CD4-positive, CD25-positive, alpha-beta regulatory T cell (primary cell): ENCODE measurements around the gene C12orf56. TPM values are rescaled to one million over a fixed set of nuclear protein-coding genes. Genes with fewer than 3 reads are reported as not detected.
"Not testable (repeated sequence)": the region's sequence is repeated elsewhere in the genome, so short reads cannot be mapped to it uniquely, and the experiment has no call there.

ENCODE experiments used
- ATAC-seq, 2 donors: fragments of 150-1000 bp; cut with Tn5 transposase; one replicate each; pipeline ENCODE4 v1.10.0; 2021; ENCODE audit warnings: low read depth in 2 of 2, moderate number of reproducible peaks in 2 of 2, moderate library complexity in 1 of 2
- DNase-seq, 3 donors: peaks; one replicate each; pipeline versions ENCODE4 v3.0.0 to v3.0.0-alpha.2; 2012 to 2022; ENCODE audit warnings: mixed read lengths in 1 of 3
- H3K27ac ChIP-seq: one replicate; pipeline ENCODE4 v1.7.0; 2013; ENCODE audit warnings: mild to moderate bottlenecking, low read length; ENCODE audit not compliant: insufficient read depth, poor library complexity, severe bottlenecking
- H3K27me3 ChIP-seq: one replicate; pipeline ENCODE4 v1.7.0; 2013; ENCODE audit warnings: low read length; ENCODE audit not compliant: control insufficient read depth, insufficient read depth
- H3K36me3 ChIP-seq: one replicate; pipeline ENCODE4 v1.7.0; 2013; ENCODE audit warnings: mild to moderate bottlenecking, low read length, moderate library complexity; ENCODE audit not compliant: control insufficient read depth, insufficient read depth
- H3K4me1 ChIP-seq: 2 replicates; pipeline ENCODE4 v1.7.0; 2013; ENCODE audit warnings: mild to moderate bottlenecking, low read length; ENCODE audit not compliant: insufficient read depth, control insufficient read depth, poor library complexity, severe bottlenecking
- H3K4me3 ChIP-seq: one replicate; pipeline ENCODE4 v1.7.0; 2013; ENCODE audit warnings: low read depth, mild to moderate bottlenecking, low read length, moderate library complexity
- H3K9me3 ChIP-seq, 2 experiments: 1 replicate in 1 of 2; 2 replicates in 1 of 2; pipeline ENCODE4 v1.7.0; 2013; ENCODE audit warnings: low read length in 2 of 2, mild to moderate bottlenecking in 1 of 2, moderate library complexity in 1 of 2; ENCODE audit not compliant: control insufficient read depth in 2 of 2
- H3K27ac Mint-ChIP-seq, 3 donors: one replicate each; pipeline ENCODE4 v1.8.0; 2020 to 2022; ENCODE audit warnings: mild to moderate bottlenecking in 3 of 3, mixed read lengths in 3 of 3, moderate library complexity in 2 of 3
- H3K27me3 Mint-ChIP-seq: one replicate; pipeline ENCODE4 v1.8.0; 2022; ENCODE audit warnings: mild to moderate bottlenecking, mixed read lengths
- H3K36me3 Mint-ChIP-seq: one replicate; pipeline ENCODE4 v1.8.0; 2020; ENCODE audit warnings: mixed read lengths
- H3K4me1 Mint-ChIP-seq, 4 donors: one replicate each; pipeline ENCODE4 v1.8.0; 2020 to 2022; ENCODE audit warnings: mixed read lengths in 4 of 4, mild to moderate bottlenecking in 1 of 4
- H3K4me3 Mint-ChIP-seq, 4 donors: one replicate each; pipeline ENCODE4 v1.8.0; 2020 to 2022; ENCODE audit warnings: mild to moderate bottlenecking in 4 of 4, mixed read lengths in 4 of 4, moderate library complexity in 3 of 4
- H3K9me3 Mint-ChIP-seq, 7 donors: one replicate each; pipeline ENCODE4 v1.8.0; 2020 to 2022; ENCODE audit warnings: mixed read lengths in 7 of 7, mild to moderate bottlenecking in 3 of 7, moderate library complexity in 2 of 7
- polyA plus RNA-seq, 4 donors: library from polyadenylated mRNA; unstranded; fragments of 300-500 nt; fragmentation: Illumina TruSeq; gene quantifications; one replicate each; pipeline ENCODE4 v1.2.3, GENCODE V29; 2021
- total RNA-seq: library from RNA; stranded (reverse); gene quantifications from one replicate; pipeline ENCODE4 v1.2.3, GENCODE V29; 2022

Gene C12orf56
- total and polyA plus RNA-seq, 5 donors from 2014 or later = 0.15 TPM; not detected in 4

- H3K4me1 ChIP-seq = no peaks in the 10 kb centered on the region
- peaks cover 0 to 2% (median 0%) of the 10 kb centered on the region in 7 donors for H3K9me3 Mint-ChIP-seq
- no peak overlapping the region for H3K4me3 ChIP-seq
- DNase-seq = no peak
- no peak for ATAC-seq
- no peaks in the 10 kb centered on the region for H3K4me1 Mint-ChIP-seq
- H3K9me3 ChIP-seq = no peaks in the 10 kb centered on the region
- peaks cover 5% of the 10 kb centered on the region for H3K27me3 Mint-ChIP-seq
- no peak overlapping the region for H3K27ac ChIP-seq
- H3K27me3 ChIP-seq = peaks cover 5% of the 10 kb centered on the region
- H3K4me3 Mint-ChIP-seq = no peak overlapping the region
- no peaks in the 10 kb centered on the region for H3K36me3 Mint-ChIP-seq
- no peaks in the 10 kb centered on the region for H3K36me3 ChIP-seq
- no peak overlapping the region for H3K27ac Mint-ChIP-seq
These were observed 66.9 kb downstream of the C12orf56 start for GRCh38 chr12:64323476-64324225.

GRCh38 chr12:64323006-64323405 is 67.6 kb downstream of the C12orf56 start:
- Mint-ChIP-seq H3K9me3 (peaks cover 0 to 2% (median 0%) of the 10 kb centered on the region in 7 donors), H3K27me3 (peaks cover 5% of the 10 kb centered on the region), H3K36me3 (no peaks in the 10 kb centered on the region), H3K4me3 (no peak overlapping the region), H3K4me1 (no peaks in the 10 kb centered on the region), H3K27ac (no peak overlapping the region)
- no peak overlapping the region for H3K4me3 ChIP-seq
- H3K9me3 ChIP-seq = no peaks in the 10 kb centered on the region
- DNase-seq (no peak), ATAC-seq (no peak)
- H3K36me3 ChIP-seq = no peaks in the 10 kb centered on the region
- H3K4me1 ChIP-seq = no peaks in the 10 kb centered on the region
- peaks cover 5% of the 10 kb centered on the region for H3K27me3 ChIP-seq
- H3K27ac ChIP-seq = no peak overlapping the region

GRCh38 chr12:64320611-64321010 is 69.9 kb downstream of the C12orf56 start:
- H3K36me3 Mint-ChIP-seq = no peaks in the 10 kb centered on the region
- DNase-seq (no peak), ATAC-seq (no peak)
- H3K27me3 Mint-ChIP-seq = no peaks in the 10 kb centered on the region
- no peak overlapping the region for H3K27ac Mint-ChIP-seq
- no peaks in the 10 kb centered on the region for H3K4me1 ChIP-seq
- H3K9me3 Mint-ChIP-seq = peaks cover 0 to 1% (median 0%) of the 10 kb centered on the region in 7 donors
- H3K4me3 ChIP-seq = no peak overlapping the region
- no peaks in the 10 kb centered on the region for H3K4me1 Mint-ChIP-seq
- no peak overlapping the region for H3K4me3 Mint-ChIP-seq
- H3K9me3 ChIP-seq = no peaks in the 10 kb centered on the region
- no peaks in the 10 kb centered on the region for H3K36me3 ChIP-seq
- no peak overlapping the region for H3K27ac ChIP-seq
- H3K27me3 ChIP-seq = peaks cover 5% of the 10 kb centered on the region

GRCh38 chr12:64319540-64320225 is 70.9 kb downstream of the C12orf56 start:
- peak overlapping the region in 1 of 3 donors; percentile 29 for H3K27ac Mint-ChIP-seq

GRCh38 chr12:64318605-64319004 is 72.0 kb downstream of the C12orf56 start:
- H3K36me3 ChIP-seq = no peaks in the 10 kb centered on the region
- Mint-ChIP-seq H3K9me3 (peaks cover 0 to 1% (median 0%) of the 10 kb centered on the region in 7 donors), H3K27me3 (peaks cover 4% of the 10 kb centered on the region), H3K27ac (no peak overlapping the region), H3K4me1 (no peaks in the 10 kb centered on the region), H3K4me3 (no peak overlapping the region), H3K36me3 (no peaks in the 10 kb centered on the region)
- no peaks in the 10 kb centered on the region for H3K4me1 ChIP-seq
- DNase-seq (no peak), ATAC-seq (no peak)
- H3K27ac ChIP-seq = no peak overlapping the region
- H3K4me3 ChIP-seq = no peak overlapping the region
- H3K9me3 ChIP-seq = no peaks in the 10 kb centered on the region
- H3K27me3 ChIP-seq = no peaks in the 10 kb centered on the region

More at GRCh38 chr12:64319540-64320225, 70.9 kb downstream of the C12orf56 start:
- ATAC-seq, H3K9me3 Mint-ChIP-seq, H3K4me3 Mint-ChIP-seq, H3K36me3 Mint-ChIP-seq, H3K9me3 ChIP-seq, H3K27me3 ChIP-seq, H3K4me3 ChIP-seq, H3K27me3 Mint-ChIP-seq, H3K36me3 ChIP-seq, H3K4me1 ChIP-seq, H3K27ac ChIP-seq, DNase-seq, H3K4me1 Mint-ChIP-seq: not testable (repeated sequence)

GRCh38 chr12:64311877-64312276 is 78.7 kb downstream of the C12orf56 start:
- Mint-ChIP-seq H3K27ac (no peak overlapping the region), H3K4me3 (no peak overlapping the region), H3K36me3 (no peaks in the 10 kb centered on the region), H3K27me3 (peaks cover 8% of the 10 kb centered on the region), H3K9me3 (peaks cover 0 to 2% (median 0%) of the 10 kb centered on the region in 7 donors), H3K4me1 (no peaks in the 10 kb centered on the region)
- no peak overlapping the region for H3K4me3 ChIP-seq
- no peak for DNase-seq
- H3K27ac ChIP-seq = no peak overlapping the region
- H3K36me3 ChIP-seq = no peaks in the 10 kb centered on the region
- no peaks in the 10 kb centered on the region for H3K4me1 ChIP-seq
- no peak for ATAC-seq
- H3K27me3 ChIP-seq = no peaks in the 10 kb centered on the region
- no peaks in the 10 kb centered on the region for H3K9me3 ChIP-seq

- no peaks in the 10 kb centered on the region for H3K9me3 ChIP-seq
- H3K9me3 Mint-ChIP-seq = peaks cover 0 to 3% (median 0%) of the 10 kb centered on the region in 7 donors
- H3K27me3 Mint-ChIP-seq = peaks cover 4% of the 10 kb centered on the region
- no peak for ATAC-seq
- peaks cover 6% of the 10 kb centered on the region for H3K27me3 ChIP-seq
- H3K4me1 Mint-ChIP-seq = no peaks in the 10 kb centered on the region
- no peaks in the 10 kb centered on the region for H3K4me1 ChIP-seq
- H3K4me3 Mint-ChIP-seq = no peak overlapping the region
- no peak overlapping the region for H3K27ac ChIP-seq
- H3K36me3 Mint-ChIP-seq = no peaks in the 10 kb centered on the region
- H3K36me3 ChIP-seq = no peaks in the 10 kb centered on the region
- DNase-seq = no peak
- H3K4me3 ChIP-seq = no peak overlapping the region
- no peak overlapping the region for H3K27ac Mint-ChIP-seq
These were observed 86.0 kb downstream of the C12orf56 start for GRCh38 chr12:64304571-64304970.
